ENCODE measurements around the gene DES. TPM values are rescaled to one million over a fixed set of nuclear protein-coding genes. Genes with fewer than 3 reads are reported as not detected.
A peak's percentile ranks its signal among the peaks of the same experiment; 100 is the strongest.

Gene DES
- total and polyA plus RNA-seq, 2 of the 4 experiments (the other 2 are of a cell fraction): 4.3 to 4.9 TPM

DNA sequence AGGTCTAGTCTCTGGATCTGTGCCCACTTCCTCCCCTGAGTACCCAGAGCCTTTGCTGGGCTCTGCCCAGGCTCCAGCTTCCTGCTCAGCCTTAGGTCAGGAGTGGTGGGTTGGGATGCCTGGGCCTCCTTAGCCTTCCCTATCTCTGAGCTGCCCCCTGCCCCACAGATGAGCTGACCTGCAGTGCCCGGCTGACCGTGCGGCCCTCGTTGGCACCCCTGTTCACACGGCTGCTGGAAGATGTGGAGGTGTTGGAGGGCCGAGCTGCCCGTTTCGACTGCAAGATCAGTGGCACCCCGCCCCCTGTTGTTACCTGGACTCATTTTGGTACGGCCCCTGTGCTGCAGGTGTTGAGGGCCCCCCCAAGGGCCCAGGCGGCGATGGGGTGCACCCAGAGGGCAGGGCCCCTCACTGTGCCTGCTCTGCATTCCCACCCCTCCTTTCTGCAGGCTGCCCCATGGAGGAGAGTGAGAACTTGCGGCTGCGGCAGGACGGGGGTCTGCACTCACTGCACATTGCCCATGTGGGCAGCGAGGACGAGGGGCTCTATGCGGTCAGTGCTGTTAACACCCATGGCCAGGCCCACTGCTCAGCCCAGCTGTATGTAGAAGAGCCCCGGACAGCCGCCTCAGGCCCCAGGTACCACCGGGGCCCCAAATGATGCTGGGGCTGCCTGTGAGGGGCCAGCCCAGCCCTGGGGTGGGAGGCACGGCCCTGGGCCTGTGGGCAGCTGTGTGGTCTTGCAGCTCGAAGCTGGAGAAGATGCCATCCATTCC lies 50.4 kb downstream of the DES start:
- dilution Hi-C loops (cut with HindIII; ENCODE audit: low sequenced_read_pairs, unreplicated experiment) (no loop called here), in situ Hi-C loops (cut with MboI; ENCODE audit: low sequenced_read_pairs) (no loop called here), intact Hi-C loops (cut with micrococcal nuclease) (no loop called here)
- WGBS, 2 experiments (ENCODE audit: extremely low coverage in 2 of 2, insufficient read length in 1 of 2): 95% methylated on average over 11 of the region's 23 CpGs; no CpG with 5 or more reads in 1 of the 2 experiments
- Histone ChIP-seq H2BK120ac (ENCODE audit: low read depth, low read length) (peak overlapping the region; percentile 58; the same call in 1 of the 2 replicates), H4K20me1 (ENCODE audit: insufficient read depth, low read length) (no peaks in the 10 kb centered on the region; the same call in none of the 2 replicates), H2BK20ac (ENCODE audit: low read depth, low read length) (0 out of 2 replicates have a peak overlapping the region, but pooled peaks have one; percentile 67), H3K27ac (ENCODE audit: insufficient read depth, low read length) (no peak overlapping the region), H3K18ac (ENCODE audit: low read depth, low read length) (peak overlapping the region; percentile 34; the same call in 1 of the 2 replicates), H3K23ac (ENCODE audit: low read depth, low read length) (no peak overlapping the region), H2AFZ (replicated peaks; ENCODE audit: low read length, poor library complexity) (no peak overlapping the region), H3K4me3 (ENCODE audit: insufficient read depth, low read depth, low read length) (no peak overlapping the region), H4K5ac (ENCODE audit: low read depth, low read length) (peak overlapping the region; percentile 67; the same call in 1 of the 2 replicates), H3K9me3 (ENCODE audit: control insufficient read depth, insufficient read depth, low read length) (no peaks in the 10 kb centered on the region), H4K91ac (ENCODE audit: insufficient read depth, low read depth, low read length) (no peak overlapping the region), H3K9me1 (ENCODE audit: insufficient read depth, low read length) (no peaks in the 10 kb centered on the region), H4K8ac (ENCODE audit: low read depth in 2 of 2, low read length in 2 of 2) (peak overlapping the region in 1 of 2 experiments; percentile 7; a peak in 1 of 4 replicates), H3K79me1 (ENCODE audit: low read depth in 1 of 2, low read length in 2 of 2) (no peaks in the 10 kb centered on the region; a peak in 1 of 4 replicates), H3K4ac (ENCODE audit: low read depth, low read length) (peak overlapping the region; percentile 48; the same call in 1 of the 2 replicates), H2AK5ac (ENCODE audit: low read depth, low read length) (peak overlapping the region; percentile 60), H3K14ac (replicated peaks; ENCODE audit: low read depth, low read length) (0 out of 2 replicates have a peak overlapping the region, but pooled peaks have one; percentile 5), H2BK15ac (ENCODE audit: low read depth, low read length) (no peak overlapping the region), H2BK5ac (ENCODE audit: low read depth, low read length, poor library complexity, severe bottlenecking) (peak overlapping the region; percentile 71), H3K36me3 (ENCODE audit: control insufficient read depth, insufficient read depth, low read length) (peaks cover 72% of the 10 kb centered on the region; the same call in 1 of the 2 replicates), H3K9ac (ENCODE audit: low read depth, low read length) (no peak overlapping the region), H3K4me1 (ENCODE audit: control insufficient read depth, insufficient read depth, low read length) (peaks cover 13% of the 10 kb centered on the region), H2AK9ac (replicated peaks; ENCODE audit: low read depth, low read length, poor library complexity) (peak overlapping the region; percentile 89), H3K56ac (ENCODE audit: extremely low read depth, insufficient read depth, low read length) (no peak overlapping the region), H3K4me2 (ENCODE audit: low read depth, low read length) (no peak overlapping the region), H3K27me3 (ENCODE audit: control insufficient read depth, insufficient read depth, low read length) (no peaks in the 10 kb centered on the region)
- ATAC-seq (ENCODE audit: low read depth) (no peak), DNase-seq (no peak)
- no TSS peak for BruUV-seq (replicated peaks)
- ChIA-PET CTCF (interaction anchor here (0.8 to 1.0 kb wide), 2 partner anchors 8 to 9 kb away, joined by 3 read pairs; no protein-coding TSS in a partner anchor), POLR2A (ENCODE audit: unreplicated experiment) (no interaction called here)
- TF ChIP-seq ELK1 (IDR thresholded peaks at IDR 0.05; ENCODE audit: borderline replicate concordance, low read depth, low read length) (no peak), RFX5 (IDR thresholded peaks at IDR 0.05; ENCODE audit: low read depth, low read length) (no peak), RCOR1 (IDR thresholded peaks at IDR 0.05; ENCODE audit: insufficient replicate concordance, low read length) (no peak), MAFK (IDR thresholded peaks at IDR 0.05; ENCODE audit: low read depth, low read length) (no peak), CEBPB (IDR thresholded peaks at IDR 0.05; ENCODE audit: low read depth, low read length) (no peak), RAD21 (IDR thresholded peaks at IDR 0.05; ENCODE audit: low read length) (no peak), NFE2L2 (IDR thresholded peaks at IDR 0.05; ENCODE audit: low read depth, low read length) (no peak)
- TF ChIP-seq, protein P1, sequence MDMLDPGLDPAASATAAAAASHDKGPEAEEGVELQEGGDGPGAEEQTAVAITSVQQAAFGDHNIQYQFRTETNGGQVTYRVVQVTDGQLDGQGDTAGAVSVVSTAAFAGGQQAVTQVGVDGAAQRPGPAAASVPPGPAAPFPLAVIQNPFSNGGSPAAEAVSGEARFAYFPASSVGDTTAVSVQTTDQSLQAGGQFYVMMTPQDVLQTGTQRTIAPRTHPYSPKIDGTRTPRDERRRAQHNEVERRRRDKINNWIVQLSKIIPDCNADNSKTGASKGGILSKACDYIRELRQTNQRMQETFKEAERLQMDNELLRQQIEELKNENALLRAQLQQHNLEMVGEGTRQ (IDR thresholded peaks at IDR 0.05; ENCODE audit: low read depth, low read length): no peak
